DND-41 (cell line): ENCODE results near the gene ASPN.
"Not testable (repeated sequence)": the region's sequence is repeated elsewhere in the genome, so short reads cannot be mapped to it uniquely, and the experiment has no call there.

Experiments used
- ATAC-seq: fragments of 200-7000 bp; cut with Tn5 transposase; 3 replicates; pipeline ENCODE4 v1.9.1; 2021; ENCODE audit warnings: low read depth; ENCODE audit not compliant: insufficient read depth
- DNase-seq: peaks from one replicate; pipeline ENCODE4 v3.0.0-alpha.2; 2020
- H2AFZ ChIP-seq: 2 replicates; pipeline ENCODE4 v1.6.0; 2012; ENCODE audit warnings: low read depth, low read length
- H3K27ac ChIP-seq: 2 replicates; pipeline ENCODE4 v1.5.1; 2012; ENCODE audit warnings: low read length, inconsistent platforms
- H3K27me3 ChIP-seq: fragments of 200-600 bp; sonication (generic); 2 replicates; pipeline ENCODE4 v1.6.0; 2012; ENCODE audit warnings: low read length, mild to moderate bottlenecking, inconsistent platforms; ENCODE audit not compliant: insufficient read depth, poor library complexity
- H3K36me3 ChIP-seq: 2 replicates; pipeline ENCODE4 v1.5.1; 2012; ENCODE audit warnings: low read length, inconsistent platforms; ENCODE audit not compliant: insufficient read depth
- H3K4me1 ChIP-seq: 2 replicates; pipeline ENCODE4 v1.5.1; 2012; ENCODE audit warnings: mild to moderate bottlenecking, low read length; ENCODE audit not compliant: insufficient read depth
- H3K4me2 ChIP-seq: 2 replicates; pipeline ENCODE4 v1.6.0; 2012; ENCODE audit warnings: mild to moderate bottlenecking, moderate library complexity, low read length, inconsistent platforms; ENCODE audit not compliant: insufficient read depth
- H3K4me3 ChIP-seq, 2 experiments: fragments of 200-600 bp in 1 of 2; shearing (Covaris generic) in 1 of 2; 2 replicates each; pipeline ENCODE4 v1.5.1; 2012 to 2016; ENCODE audit warnings: inconsistent platforms in 2 of 2, low read length in 2 of 2, mild to moderate bottlenecking in 2 of 2, low read depth in 1 of 2, moderate library complexity in 1 of 2
- H3K79me2 ChIP-seq: 2 replicates; pipeline ENCODE4 v1.6.0; 2012; ENCODE audit warnings: low read length, inconsistent platforms; ENCODE audit not compliant: insufficient read depth
- H3K9ac ChIP-seq: 2 replicates; pipeline ENCODE4 v1.6.0; 2012; ENCODE audit warnings: low read depth, mild to moderate bottlenecking, inconsistent platforms, low read length, moderate library complexity
- H3K9me3 ChIP-seq: 2 replicates; pipeline ENCODE4 v1.5.1; 2012; ENCODE audit warnings: low read length, moderate library complexity, mild to moderate bottlenecking, inconsistent platforms; ENCODE audit not compliant: insufficient read depth, severe bottlenecking
- H4K20me1 ChIP-seq: 2 replicates; pipeline ENCODE4 v1.6.0; 2012; ENCODE audit warnings: low read length; ENCODE audit not compliant: insufficient read depth
- EZH2 ChIP-seq: IDR thresholded peaks from 3 replicates; pipeline ENCODE4 v1.6.1; 2012; ENCODE audit warnings: borderline replicate concordance, low read depth, mild to moderate bottlenecking, moderate library complexity, low read length, inconsistent platforms; ENCODE audit not compliant: severe bottlenecking
- TF ChIP-seq, protein P1 (sequence below): IDR thresholded peaks from 2 replicates; pipeline ENCODE4 v1.5.1; 2012; ENCODE audit warnings: borderline replicate concordance, low read length, moderate library complexity, mild to moderate bottlenecking; ENCODE audit not compliant: poor library complexity, severe bottlenecking; ENCODE audit errors: extremely low read depth

Gene ASPN

DNA sequence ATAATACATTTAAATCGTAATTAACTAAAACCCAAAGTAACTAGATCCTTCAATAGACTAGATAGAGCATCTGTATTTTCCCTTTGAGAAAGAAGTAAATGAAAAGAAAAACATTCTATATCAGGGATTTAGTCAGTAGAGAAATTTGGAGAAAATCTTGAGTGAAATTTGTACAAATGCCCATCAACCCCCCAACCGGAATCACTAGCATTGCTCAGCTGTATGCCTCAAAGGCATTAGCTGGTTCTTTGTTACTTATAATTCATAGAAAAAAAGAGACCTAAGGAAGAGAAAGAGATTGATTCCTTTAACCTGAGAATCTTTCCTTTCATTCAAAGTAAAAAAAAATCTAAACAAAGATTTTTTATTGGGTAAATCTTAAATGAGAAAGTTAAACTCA, 58.7 kb downstream of the ASPN start:
- H2AFZ ChIP-seq = no peak overlapping the region
- DNase-seq (no peak), ATAC-seq (no peak)
- H3K27ac ChIP-seq = no peak overlapping the region
- H3K27me3 ChIP-seq = no peaks in the 10 kb centered on the region
- H3K4me1 ChIP-seq = no peaks in the 10 kb centered on the region
- H3K4me3 ChIP-seq = no peak overlapping the region
- H3K79me2 ChIP-seq = no peaks in the 10 kb centered on the region
- H3K9ac ChIP-seq = no peak overlapping the region
- TF ChIP-seq, protein P1, sequence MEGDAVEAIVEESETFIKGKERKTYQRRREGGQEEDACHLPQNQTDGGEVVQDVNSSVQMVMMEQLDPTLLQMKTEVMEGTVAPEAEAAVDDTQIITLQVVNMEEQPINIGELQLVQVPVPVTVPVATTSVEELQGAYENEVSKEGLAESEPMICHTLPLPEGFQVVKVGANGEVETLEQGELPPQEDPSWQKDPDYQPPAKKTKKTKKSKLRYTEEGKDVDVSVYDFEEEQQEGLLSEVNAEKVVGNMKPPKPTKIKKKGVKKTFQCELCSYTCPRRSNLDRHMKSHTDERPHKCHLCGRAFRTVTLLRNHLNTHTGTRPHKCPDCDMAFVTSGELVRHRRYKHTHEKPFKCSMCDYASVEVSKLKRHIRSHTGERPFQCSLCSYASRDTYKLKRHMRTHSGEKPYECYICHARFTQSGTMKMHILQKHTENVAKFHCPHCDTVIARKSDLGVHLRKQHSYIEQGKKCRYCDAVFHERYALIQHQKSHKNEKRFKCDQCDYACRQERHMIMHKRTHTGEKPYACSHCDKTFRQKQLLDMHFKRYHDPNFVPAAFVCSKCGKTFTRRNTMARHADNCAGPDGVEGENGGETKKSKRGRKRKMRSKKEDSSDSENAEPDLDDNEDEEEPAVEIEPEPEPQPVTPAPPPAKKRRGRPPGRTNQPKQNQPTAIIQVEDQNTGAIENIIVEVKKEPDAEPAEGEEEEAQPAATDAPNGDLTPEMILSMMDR = no peak
- no peak overlapping the region for H3K4me2 ChIP-seq
- no peaks in the 10 kb centered on the region for H3K36me3 ChIP-seq
- no peaks in the 10 kb centered on the region; the same call in 1 of the 2 replicates for H4K20me1 ChIP-seq
- no peaks in the 10 kb centered on the region for H3K9me3 ChIP-seq

DNA sequence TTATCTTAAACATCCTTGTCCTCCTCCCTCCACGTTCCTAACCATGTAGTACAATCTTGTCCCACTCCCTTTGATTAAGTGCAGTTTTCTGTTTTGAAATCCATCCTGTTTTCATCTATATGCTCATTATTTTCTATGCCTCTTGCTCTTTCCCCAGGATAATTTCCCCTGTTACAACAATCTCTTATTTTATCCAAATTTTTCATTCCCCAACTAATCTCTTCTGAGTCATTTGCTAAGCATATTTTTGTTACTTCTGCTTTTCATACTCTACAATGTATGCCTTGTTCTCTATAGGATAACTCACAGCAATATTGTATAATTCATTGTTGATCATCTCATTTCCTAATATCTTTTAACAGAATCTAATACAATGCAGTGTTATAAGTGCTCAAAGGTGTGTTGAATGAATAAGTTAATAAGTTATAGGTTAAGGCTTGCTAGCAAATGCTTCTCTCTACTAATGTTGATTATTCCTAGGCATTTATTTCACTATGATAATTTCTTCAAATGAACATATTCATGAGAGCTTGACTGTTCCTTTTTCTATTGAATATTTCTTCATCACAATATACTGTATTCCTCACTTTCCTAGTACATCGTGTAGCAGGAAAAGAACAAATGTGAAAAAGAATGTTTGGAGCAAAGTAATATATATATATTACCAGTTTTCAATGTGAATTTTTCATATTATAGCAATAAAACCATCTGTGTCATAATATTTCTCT, 59.5 kb downstream of the ASPN start:
- Histone ChIP-seq H3K36me3 (no peaks in the 10 kb centered on the region), H3K9ac (no peak overlapping the region), H3K27ac (no peak overlapping the region), H3K4me2 (no peak overlapping the region), H3K9me3 (no peaks in the 10 kb centered on the region), H3K27me3 (no peaks in the 10 kb centered on the region), H3K4me1 (no peaks in the 10 kb centered on the region), H2AFZ (no peak overlapping the region), H3K4me3 (no peak overlapping the region), H4K20me1 (no peaks in the 10 kb centered on the region; the same call in 1 of the 2 replicates), H3K79me2 (no peaks in the 10 kb centered on the region)
- ATAC-seq (no peak), DNase-seq (no peak)
- no peak for TF ChIP-seq EZH2
- TF ChIP-seq, protein P1 = no peak

DNA sequence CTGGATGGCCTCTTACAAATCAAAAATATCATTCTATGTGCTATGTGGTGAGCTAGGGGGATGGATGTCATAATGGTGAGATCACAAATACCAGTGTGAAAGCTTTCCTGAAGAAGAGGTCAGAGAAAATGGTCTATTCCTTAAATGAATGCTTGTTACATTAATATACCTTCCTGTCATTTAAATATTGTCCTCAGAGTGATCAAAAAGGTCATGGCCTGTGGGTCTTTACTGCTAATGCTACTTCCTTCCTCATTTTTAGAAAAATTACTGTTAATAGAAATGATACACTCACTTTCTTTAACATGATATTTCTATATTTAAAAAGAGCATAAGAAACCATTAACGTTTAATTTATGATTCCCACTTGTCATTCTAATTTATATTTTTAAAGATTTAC, 67.7 kb downstream of the ASPN start:
- H3K4me2 ChIP-seq = no peak overlapping the region
- H3K36me3 ChIP-seq = no peaks in the 10 kb centered on the region
- no peaks in the 10 kb centered on the region for H3K9me3 ChIP-seq
- no peak overlapping the region for H2AFZ ChIP-seq
- H3K9ac ChIP-seq = no peak overlapping the region
- no peak for TF ChIP-seq EZH2
- TF ChIP-seq, protein P1 = no peak
- H3K27ac ChIP-seq = no peak overlapping the region
- H3K4me3 ChIP-seq = no peak overlapping the region
- H3K79me2 ChIP-seq = peaks cover 5% of the 10 kb centered on the region; the same call in 1 of the 2 replicates
- H3K4me1 ChIP-seq = no peaks in the 10 kb centered on the region
- no peaks in the 10 kb centered on the region for H3K27me3 ChIP-seq
- no peak for DNase-seq
- no peak for ATAC-seq
- H4K20me1 ChIP-seq = no peaks in the 10 kb centered on the region

DNA sequence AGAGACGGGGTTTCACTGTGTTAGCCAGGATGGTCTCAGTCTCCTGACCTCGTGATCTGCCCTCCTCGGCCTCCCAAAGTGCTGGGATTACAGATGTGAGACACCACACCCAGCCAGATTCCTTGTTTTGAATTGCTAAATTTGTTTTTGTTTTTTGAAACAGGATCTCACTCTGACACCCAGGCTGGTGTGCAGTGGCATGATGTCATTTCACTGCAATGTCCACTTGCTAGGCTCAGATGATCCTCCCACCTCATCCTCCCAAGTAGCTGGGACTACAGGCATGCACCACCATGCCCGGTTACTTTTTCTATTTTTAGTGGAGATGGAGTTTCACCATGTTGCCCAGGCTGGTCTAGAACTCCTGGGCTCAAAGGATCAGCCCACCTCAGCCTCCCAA, 71.1 kb downstream of the ASPN start:
- not testable (repeated sequence) for H3K27ac ChIP-seq, H2AFZ ChIP-seq, H3K9me3 ChIP-seq, H3K36me3 ChIP-seq, DNase-seq, H3K27me3 ChIP-seq, H4K20me1 ChIP-seq, H3K4me3 ChIP-seq, H3K9ac ChIP-seq, ATAC-seq, H3K4me2 ChIP-seq
- H3K4me1 ChIP-seq = peaks cover 14% of the 10 kb centered on the region
- peaks cover 24% of the 10 kb centered on the region; the same call in 1 of the 2 replicates for H3K79me2 ChIP-seq
